Nephron progenitor cell (in vitro differentiated cells): ENCODE results near the gene ZNF91.
A peak's percentile ranks its signal among the peaks of the same experiment; 100 is the strongest.
"Not testable (repeated sequence)": the region's sequence is repeated elsewhere in the genome, so short reads cannot be mapped to it uniquely, and the experiment has no call there.

Experiments used
- DNase-seq: peaks from one replicate; pipeline ENCODE4 v3.0.0; 2021
- H3K27ac Mint-ChIP-seq: 2 replicates; pipeline ENCODE4 v1.8.0; 2021; ENCODE audit warnings: mild to moderate bottlenecking, moderate library complexity, mixed read lengths
- H3K27me3 Mint-ChIP-seq: 2 replicates; pipeline ENCODE4 v1.8.0; 2021; ENCODE audit warnings: mild to moderate bottlenecking, low read depth, mixed read lengths; ENCODE audit not compliant: poor library complexity
- H3K36me3 Mint-ChIP-seq: 2 replicates; pipeline ENCODE4 v1.8.0; 2021; ENCODE audit warnings: low read depth, mixed read lengths
- H3K4me1 Mint-ChIP-seq: 2 replicates; pipeline ENCODE4 v1.8.0; 2021; ENCODE audit warnings: mixed read lengths
- H3K4me3 Mint-ChIP-seq: 2 replicates; pipeline ENCODE4 v1.8.0; 2021; ENCODE audit warnings: mild to moderate bottlenecking, moderate library complexity, mixed read lengths
- H3K9me3 Mint-ChIP-seq: 2 replicates; pipeline ENCODE4 v1.8.0; 2021; ENCODE audit warnings: mild to moderate bottlenecking, moderate library complexity, mixed read lengths
- CTCF ChIP-seq: fragments of 200-600 bp; sonication (generic); IDR thresholded peaks from 2 replicates; pipeline ENCODE4 v1.5.0; 2021; ENCODE audit warnings: antibody characterized with exemption

ZNF91 gene

GRCh38 chr19:23403581-23404324 is 8.5 kb upstream of the ZNF91 start:
- DNase-seq = no peak
- H3K36me3 Mint-ChIP-seq = peaks cover 76% of the 10 kb centered on the region
- H3K9me3 Mint-ChIP-seq = peaks cover 4% of the 10 kb centered on the region
- peak overlapping the region; percentile 16 for H3K27ac Mint-ChIP-seq
- H3K4me3 Mint-ChIP-seq = no peak overlapping the region
- TF ChIP-seq CTCF = no peak
- no peaks in the 10 kb centered on the region for H3K4me1 Mint-ChIP-seq
- H3K27me3 Mint-ChIP-seq = no peaks in the 10 kb centered on the region

GRCh38 chr19:23403052-23403451 is 7.8 kb upstream of the ZNF91 start:
- DNase-seq = no peak
- H3K27ac Mint-ChIP-seq = peak overlapping the region; percentile 16
- H3K27me3 Mint-ChIP-seq = no peaks in the 10 kb centered on the region
- H3K36me3 Mint-ChIP-seq = peaks cover 73% of the 10 kb centered on the region
- H3K4me1 Mint-ChIP-seq = no peaks in the 10 kb centered on the region
- TF ChIP-seq CTCF = no peak
- H3K4me3 Mint-ChIP-seq = no peak overlapping the region
- peaks cover 2% of the 10 kb centered on the region for H3K9me3 Mint-ChIP-seq

GRCh38 chr19:23402388-23402787 is 7.1 kb upstream of the ZNF91 start:
- H3K9me3 Mint-ChIP-seq = no peaks in the 10 kb centered on the region
- DNase-seq = no peak
- H3K4me3 Mint-ChIP-seq = no peak overlapping the region
- H3K27ac Mint-ChIP-seq = no peak overlapping the region
- no peaks in the 10 kb centered on the region for H3K27me3 Mint-ChIP-seq
- no peaks in the 10 kb centered on the region for H3K4me1 Mint-ChIP-seq
- no peak for TF ChIP-seq CTCF
- H3K36me3 Mint-ChIP-seq = peaks cover 67% of the 10 kb centered on the region

- no peak for TF ChIP-seq CTCF
- no peaks in the 10 kb centered on the region for H3K9me3 Mint-ChIP-seq
- H3K4me1 Mint-ChIP-seq = no peaks in the 10 kb centered on the region
- H3K4me3 Mint-ChIP-seq = no peak overlapping the region
- no peak for DNase-seq
- H3K27me3 Mint-ChIP-seq = no peaks in the 10 kb centered on the region
- H3K27ac Mint-ChIP-seq = no peak overlapping the region
- peaks cover 56% of the 10 kb centered on the region for H3K36me3 Mint-ChIP-seq
Measured at GRCh38 chr19:23401086-23401610, 5.9 kb upstream of the ZNF91 start.

GRCh38 chr19:23399443-23399842 is 4.2 kb upstream of the ZNF91 start:
- no peak overlapping the region for H3K4me3 Mint-ChIP-seq
- TF ChIP-seq CTCF = no peak
- no peak overlapping the region for H3K27ac Mint-ChIP-seq
- peaks cover 9% of the 10 kb centered on the region for H3K9me3 Mint-ChIP-seq
- no peaks in the 10 kb centered on the region for H3K4me1 Mint-ChIP-seq
- H3K27me3 Mint-ChIP-seq = peaks cover 4% of the 10 kb centered on the region
- DNase-seq = no peak
- H3K36me3 Mint-ChIP-seq = peaks cover 53% of the 10 kb centered on the region

GRCh38 chr19:23395722-23396117 is 449 bp upstream of the ZNF91 start:
- not testable (repeated sequence) for H3K27me3 Mint-ChIP-seq, H3K4me1 Mint-ChIP-seq, DNase-seq, H3K27ac Mint-ChIP-seq
- Mint-ChIP-seq H3K36me3 (peaks cover 66% of the 10 kb centered on the region), H3K9me3 (peaks cover 46% of the 10 kb centered on the region), H3K4me3 (peak overlapping the region; percentile 98)
